ENCODE measurements around the gene PNPO. TPM values are rescaled to one million over a fixed set of nuclear protein-coding genes. Genes with fewer than 3 reads are reported as not detected.
A peak's percentile ranks its signal among the peaks of the same experiment; 100 is the strongest.
"Not testable (repeated sequence)": the region's sequence is repeated elsewhere in the genome, so short reads cannot be mapped to it uniquely, and the experiment has no call there.

Gene PNPO
- total RNA-seq, 1 donor from 2014 or later, result 20.4 TPM

DNA sequence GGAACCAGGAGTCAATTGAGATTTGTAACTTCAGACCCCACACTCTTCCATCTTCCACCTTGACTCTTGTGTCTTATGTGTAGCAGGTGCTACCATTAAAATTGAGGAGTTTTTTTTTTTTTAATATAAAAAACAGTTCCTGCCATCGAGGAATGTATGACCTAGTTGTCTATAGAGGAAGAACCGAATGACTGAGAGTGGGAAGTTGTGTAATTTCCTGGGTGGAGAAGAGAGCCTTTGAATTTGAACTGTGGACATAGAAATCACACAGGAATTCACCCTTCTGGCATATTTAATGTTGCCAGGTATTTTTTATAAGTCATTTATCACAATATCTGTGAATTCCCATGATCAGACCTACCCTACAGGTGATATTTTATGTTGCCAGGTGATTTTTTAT, 23.4 kb upstream of the PNPO start:
- no peak for DNase-seq

DNA sequence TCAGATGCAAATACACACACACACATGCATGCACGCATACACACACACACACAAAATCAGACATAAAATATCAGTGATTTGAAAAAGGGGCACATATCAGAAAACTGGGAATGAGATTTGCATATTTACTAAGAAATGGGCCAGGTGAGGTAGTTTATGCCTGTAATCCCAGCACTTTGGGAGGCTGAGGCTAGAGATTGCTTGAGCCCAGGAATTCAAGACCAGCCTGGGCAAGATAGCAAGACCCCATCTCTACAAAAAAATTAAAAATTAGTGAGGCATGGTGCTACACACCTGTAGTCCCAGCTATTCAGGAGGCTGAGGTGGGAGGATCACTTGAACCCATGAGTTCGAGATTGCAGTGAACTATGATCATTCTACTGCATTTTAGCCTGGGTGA, 22.4 kb upstream of the PNPO start:
- no peak for DNase-seq

DNA sequence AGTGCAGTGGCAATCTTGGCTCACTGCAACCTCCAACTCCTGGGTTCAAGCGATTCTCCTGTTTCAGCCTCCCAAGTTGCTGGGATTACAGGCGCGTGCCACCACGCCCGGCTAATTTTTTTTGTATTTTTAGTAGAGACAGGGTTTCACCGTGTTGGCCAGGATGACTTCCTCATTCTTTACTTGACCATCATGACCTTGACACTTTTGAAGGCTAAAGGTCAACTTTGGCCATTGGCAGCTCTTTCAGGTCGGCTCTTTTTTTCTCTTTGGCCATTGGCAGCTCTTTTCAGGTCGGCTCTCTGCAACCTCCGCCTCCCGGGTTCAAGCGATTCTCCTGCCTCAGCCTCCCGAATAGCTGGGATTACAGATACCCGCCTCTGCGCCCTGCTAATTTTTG, 21.5 kb upstream of the PNPO start:
- DNase-seq, result not testable (repeated sequence)

DNA sequence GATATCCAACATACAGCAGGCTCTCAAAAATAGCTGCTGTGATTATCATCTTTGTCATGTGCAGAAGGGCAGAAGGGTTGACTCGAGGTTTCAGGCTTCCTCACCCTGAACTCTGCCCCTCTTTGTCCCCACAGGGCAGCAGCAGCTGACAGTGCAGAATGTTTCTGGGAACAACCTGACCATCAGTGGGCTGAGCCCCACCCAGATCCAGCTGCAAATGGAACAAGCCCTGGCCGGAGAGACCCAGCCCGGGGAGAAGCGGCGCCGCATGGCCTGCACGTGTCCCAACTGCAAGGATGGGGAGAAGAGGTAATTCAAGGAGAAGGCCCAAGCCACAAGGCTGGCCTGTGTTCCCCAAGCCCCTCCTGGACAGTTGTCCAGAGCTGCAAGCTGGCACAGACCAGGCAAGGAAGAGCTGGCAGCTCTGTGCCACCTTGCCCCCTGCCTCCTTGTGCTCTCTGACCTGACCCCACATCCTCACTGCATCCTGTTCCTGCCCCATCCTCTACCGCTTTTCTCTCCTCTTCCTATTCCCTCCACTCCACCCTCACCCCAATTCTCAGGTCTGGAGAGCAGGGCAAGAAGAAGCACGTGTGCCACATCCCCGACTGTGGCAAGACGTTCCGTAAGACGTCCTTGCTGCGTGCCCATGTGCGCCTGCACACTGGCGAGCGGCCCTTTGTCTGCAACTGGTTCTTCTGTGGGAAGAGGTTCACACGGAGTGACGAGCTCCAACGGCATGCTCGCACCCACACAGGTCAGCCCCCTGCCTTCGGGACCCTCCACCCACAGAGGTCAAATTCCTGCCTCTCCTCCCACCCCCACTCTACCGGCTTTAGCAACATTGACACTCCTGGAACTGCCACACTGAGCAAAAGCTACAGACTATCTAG, 16.3 kb upstream of the PNPO start:
- DNase-seq, result no peak

DNA sequence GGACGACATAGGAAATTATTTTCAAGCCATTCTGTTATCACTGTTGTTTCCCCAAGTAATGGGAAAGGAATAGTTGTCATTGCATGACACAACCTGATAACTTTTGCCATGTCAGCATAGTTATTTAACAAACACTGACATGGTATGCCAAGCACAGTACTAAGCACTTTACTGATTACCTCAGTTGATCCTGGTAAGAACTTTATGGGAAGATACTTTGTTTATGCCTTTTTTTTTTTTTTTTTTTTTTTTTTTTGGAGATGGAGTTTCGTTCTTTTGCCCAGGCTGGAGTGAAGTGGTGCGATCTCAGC, 15.7 kb upstream of the PNPO start:
- DNase-seq, result no peak

DNA sequence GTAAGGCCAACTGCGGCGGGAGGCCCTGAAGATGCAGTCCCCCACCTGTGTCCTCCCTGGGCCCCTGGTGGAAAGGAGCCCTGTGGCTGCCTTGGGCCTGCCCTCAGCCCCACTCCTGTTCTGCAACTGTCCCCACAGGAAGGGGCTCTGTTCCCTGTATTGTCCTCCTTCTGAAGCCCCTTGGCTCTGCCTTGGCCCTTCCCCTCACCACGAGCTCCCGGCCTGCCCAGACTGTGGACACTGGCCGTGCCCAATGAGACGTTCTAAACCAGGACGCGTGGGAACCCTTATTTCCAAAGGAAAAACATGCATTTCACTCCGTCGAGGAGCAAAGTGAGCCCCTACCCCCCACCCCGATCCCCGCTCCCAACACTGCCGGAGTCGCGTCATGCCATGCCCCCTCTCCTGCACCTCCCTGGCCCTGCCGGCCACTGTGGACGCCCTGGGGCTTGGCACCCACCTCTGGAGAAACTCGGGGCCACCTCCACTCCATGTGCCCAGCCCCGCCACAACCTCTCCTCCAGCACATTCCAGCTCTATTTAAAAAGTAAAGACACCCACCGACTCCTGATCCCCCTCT, 13.5 kb upstream of the PNPO start:
- DNase-seq, result no peak

DNA sequence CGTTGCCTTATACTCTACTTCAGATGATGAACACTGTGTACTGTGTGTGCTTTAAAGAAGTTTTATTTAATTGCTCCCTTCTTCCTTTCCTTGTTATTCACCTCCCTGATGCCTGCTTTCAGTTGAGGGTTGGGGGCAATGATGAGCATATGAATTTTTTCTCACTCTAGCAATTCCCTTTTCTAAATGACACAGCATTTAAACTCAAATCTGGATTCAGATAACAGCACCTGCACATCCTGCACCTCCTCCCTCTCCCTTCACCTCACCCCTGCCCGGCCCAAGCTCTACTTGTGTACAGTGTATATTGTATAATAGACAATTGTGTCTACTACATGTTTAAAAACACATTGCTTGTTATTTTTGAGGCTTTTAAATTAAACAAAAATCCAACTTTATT, 13.0 kb upstream of the PNPO start:
- DNase-seq, result no peak

DNA sequence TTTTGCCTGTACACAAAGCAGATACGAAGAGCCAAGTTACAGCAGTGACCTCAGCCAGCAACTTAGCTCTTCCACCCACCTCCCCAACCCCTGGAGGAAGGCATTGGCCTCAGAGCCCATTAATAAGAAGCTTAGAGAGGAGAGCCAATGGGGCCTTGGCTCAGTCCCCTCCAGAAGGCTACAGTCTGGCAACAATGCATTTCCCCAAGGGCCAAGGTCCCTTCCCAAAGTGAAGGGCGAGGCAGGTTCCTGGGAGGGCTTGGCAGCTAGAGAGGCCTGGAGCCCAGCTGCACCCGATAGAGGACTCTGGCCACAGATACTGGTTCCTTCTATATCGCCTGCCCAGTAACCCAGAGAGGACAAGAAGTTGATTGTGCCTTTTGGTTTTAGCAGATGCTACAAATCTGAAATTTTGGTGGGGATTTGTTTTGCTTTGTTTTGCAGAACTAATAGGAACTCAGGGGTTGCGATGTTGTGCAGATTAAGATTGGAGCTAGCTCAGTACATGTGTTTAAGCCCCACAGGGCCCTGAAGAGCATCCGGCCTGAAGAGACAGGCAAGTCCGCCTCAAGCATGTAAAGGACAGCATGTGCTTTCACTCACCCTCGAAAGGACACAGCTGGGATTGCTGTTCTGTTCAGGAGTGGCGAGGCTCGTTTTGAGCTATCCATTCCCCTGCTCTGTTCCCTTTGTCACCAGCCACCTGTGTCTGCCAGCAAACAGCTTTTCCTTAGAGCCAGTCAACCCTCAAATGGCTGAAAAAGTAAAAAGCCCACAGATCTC, 12.0 kb upstream of the PNPO start:
- peak; percentile 28 for DNase-seq

DNA sequence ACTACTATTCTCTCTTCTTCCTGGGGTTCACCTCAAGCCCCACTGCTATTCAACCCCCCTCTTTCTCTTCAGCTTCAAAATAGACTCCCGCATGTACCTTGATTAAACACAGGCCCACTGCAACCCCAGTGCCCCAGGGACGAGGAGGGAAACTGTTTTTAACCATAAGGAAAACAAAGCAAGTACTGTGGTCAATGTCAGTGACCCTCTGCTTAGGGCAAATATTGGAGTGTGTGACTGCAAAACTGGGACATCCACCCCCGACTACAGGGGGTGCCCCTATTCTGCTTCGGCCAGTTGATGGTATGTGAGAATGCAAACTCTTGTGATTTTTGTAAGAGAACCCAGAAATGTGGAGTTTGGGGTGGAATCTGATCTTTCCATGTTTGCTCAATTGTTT, 9.5 kb upstream of the PNPO start:
- no peak for DNase-seq

DNA sequence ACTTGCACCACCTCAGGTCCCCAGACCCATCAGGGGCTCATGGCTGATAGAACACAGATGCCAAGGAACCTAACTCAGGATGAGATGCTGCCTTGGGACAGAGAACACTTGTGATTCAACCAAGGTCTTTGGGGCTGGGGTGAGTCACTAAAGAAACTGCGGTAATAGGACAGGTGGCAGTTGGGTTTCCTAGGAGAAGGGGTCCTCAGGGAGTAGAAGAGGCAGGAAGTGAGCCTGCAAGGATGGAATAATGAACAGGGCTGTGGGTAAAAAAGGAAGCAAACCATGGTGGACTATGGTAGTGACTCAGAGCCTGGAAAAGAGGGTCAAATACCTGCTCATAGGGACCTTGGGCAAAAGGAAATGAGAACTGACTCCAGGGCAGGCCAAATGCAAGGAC, 6.5 kb upstream of the PNPO start:
- DNase-seq, result no peak

DNA sequence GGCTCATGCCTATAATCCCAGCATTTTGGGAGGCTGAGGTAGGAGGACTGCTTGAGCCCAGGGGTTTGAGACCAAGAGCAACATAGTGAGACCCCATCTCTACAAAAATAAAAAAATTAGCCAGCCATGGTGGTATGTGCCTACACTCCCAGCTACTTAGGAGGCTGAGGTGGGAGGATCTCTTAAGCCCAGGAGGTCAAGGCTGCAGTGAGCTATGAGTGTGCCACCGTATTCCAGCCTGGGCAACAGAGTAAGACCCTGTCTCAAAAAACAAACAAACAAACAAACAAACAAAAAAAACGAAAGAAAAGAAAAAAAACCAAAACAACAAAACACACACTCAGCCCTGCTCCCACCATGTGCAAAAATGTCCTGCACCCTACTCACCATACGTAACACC, 5.9 kb upstream of the PNPO start:
- not testable (repeated sequence) for DNase-seq

DNA sequence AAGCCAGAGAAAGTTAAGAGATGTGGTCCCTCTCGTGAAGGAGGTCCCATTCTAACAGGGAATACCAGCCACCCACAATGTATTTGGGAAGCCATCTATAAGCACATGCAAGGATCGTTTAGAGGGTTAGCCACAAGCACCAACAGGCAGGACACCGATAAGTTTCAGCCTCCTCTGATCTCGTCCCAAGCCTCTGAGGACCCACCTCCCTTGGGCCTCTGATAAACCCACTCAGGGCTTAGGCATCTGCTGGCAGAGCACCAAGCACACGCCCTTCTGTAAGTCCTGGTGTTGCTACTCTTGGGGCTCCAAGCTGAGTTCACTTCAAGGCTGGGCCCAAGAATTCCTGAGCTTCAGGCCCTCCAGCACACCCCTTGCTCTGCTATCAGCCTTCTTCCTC, 5.4 kb upstream of the PNPO start:
- peak; percentile 53 for DNase-seq

DNA sequence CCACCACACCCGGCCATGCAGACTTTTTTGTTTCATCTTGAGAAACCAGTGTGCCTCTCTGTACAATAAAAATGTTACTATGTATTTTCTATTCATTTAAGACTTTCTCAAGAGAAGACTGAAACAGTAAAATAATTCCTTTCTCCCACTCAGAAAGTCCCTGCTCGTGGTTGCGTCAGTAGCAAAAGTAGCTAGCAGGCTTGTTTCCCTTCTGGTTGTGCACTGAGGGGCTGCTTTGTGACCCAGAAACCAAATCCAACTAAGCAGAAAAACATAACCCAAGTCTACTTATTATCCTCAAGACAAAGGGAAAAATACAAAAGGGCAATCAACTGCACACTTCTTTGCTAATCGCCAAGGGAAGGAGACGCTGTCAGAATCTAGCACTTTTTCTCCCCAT, 3.4 kb upstream of the PNPO start:
- DNase-seq, result no peak

DNA sequence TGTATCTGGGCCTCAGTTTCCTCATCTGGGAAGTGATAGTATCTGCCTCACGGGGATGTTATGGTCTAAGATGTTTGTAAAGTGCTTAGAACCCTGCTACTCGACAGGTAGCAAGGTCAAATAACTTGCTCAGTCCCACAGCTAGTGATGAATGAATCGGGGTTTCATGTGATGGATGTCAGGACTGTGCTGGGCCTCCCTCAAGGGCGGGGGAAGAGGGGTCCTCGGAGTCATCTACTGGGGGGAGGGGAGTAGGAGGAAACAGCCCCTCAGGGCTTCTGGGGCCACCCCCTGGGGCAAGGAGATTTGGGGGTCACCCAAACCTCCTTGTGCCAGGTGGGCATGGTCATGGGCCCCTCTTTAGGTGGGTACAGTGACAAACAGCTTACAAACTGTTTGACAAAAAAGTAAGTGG, 732 bp downstream of the PNPO start:
- DNase-seq, result no peak

DNA sequence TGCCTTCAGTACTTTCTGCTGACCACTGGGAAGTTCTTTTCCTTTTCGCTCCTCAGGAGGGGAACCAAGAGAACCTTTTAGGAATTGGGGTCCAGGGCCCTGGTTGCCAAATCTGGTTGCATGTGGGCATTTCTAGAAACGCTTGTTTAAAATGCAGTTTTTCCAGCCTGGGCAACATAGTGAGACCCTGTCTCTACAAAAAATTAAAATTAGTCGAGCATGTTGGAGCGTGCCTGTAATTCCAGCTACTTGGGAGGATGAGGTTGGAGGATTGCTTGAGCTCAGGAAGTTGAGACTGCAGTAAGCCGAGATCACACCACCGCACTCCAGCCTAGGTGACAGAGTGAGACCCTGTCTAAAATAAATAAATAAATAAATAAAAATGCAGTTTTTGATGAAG, 1.2 kb downstream of the PNPO start:
- DNase-seq, result no peak

DNA sequence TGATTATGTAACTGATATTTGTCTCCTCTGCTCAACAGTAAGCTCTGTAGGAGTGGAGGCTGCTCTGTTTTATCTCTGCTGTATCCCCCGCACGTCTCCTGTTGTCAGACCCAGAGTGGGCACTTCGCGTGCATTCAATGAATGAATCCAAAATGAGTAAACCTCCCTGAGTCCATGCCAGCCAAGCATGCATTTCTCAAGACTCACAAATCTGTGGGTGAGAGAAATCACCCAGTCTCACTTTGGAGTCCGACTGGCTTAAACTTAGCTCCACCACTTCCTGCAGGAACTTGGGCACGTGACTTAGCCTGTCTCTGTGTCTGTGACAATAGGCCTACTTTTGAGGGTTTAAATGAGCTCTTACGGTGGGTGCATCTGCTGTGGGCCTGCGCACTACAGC, 3.7 kb downstream of the PNPO start:
- no peak for DNase-seq

DNA sequence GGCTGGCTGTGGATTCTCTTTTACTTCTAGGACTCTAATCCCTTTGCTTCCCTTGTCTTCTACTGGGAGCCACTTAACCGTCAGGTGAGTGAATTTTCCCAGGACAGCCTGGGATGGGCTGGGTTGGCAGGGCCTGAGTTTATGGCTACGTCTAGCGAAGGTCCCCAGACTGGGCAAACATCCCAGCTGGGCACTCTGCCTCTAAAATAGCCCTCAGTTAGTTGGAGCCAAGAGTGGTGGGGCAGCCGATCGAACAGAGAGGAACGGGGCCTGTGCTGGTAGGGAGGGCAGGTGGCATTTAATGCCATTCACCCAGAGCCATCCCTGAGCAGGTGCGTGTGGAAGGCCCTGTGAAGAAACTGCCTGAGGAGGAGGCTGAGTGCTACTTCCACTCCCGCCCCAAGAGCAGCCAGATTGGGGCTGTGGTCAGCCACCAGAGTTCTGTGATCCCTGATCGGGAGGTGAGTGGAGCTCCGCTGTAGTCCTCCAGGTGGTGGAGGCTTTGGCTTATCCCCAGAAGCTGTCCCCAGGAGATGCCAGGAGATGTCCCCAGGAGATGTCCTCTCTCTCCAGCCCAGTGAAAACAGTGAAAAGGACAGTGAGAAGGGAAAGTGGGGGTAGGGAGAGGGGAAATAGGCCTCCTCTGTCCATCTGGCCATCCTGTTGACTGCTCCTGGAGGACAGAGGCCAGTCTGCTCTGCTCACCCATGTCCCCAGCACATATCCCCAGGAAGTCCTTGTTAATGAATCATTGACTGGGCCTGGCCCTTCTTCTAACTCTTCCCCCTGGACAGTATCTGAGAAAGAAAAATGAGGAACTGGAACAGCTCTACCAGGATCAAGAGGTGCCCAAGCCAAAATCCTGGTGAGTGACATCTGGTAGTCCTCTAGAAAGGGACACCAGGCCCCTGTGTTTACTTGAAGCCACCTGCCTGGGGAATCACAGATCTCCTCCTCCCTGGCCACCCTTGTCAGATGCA, 4.4 kb downstream of the PNPO start:
- no peak for DNase-seq

DNA sequence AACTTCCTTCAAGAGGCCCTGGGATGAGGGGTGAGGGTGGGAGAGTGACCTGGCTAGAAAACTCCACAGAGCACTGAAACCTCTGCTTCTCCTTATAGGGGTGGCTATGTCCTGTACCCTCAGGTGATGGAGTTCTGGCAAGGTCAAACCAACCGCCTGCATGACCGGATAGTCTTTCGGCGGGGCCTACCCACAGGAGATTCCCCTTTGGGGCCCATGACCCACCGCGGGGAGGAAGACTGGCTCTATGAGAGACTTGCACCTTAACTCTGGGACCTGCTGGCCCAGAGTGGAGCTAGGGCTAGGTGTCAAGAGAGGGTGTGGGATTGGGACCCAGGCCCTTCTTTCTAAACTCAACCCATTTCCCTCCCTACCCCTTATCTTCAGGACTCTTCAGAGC, 5.1 kb downstream of the PNPO start:
- no peak for DNase-seq

DNA sequence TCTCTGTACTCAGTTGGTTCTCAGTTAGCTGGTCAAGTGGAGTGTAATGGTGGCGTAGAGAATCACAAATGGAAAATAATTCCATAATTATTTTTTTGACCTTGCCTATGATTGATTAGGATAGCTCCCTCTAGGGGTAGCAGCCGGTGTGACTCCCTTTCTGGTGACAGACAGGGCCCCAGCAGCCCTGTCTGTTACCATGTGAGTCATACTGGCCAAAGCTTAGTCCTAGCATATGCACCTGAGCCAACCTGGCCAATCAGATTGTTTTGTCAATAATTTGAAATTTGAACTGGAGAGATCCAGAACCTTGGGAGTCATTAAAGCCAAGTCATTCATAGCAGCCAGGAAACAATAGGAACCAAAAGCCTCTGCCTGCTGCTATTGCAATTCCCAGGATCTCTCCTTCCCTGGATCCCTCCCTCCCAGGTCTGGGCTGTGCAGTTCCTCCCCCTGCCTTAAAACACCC, 5.6 kb downstream of the PNPO start:
- DNase-seq, result peak; percentile 57

DNA sequence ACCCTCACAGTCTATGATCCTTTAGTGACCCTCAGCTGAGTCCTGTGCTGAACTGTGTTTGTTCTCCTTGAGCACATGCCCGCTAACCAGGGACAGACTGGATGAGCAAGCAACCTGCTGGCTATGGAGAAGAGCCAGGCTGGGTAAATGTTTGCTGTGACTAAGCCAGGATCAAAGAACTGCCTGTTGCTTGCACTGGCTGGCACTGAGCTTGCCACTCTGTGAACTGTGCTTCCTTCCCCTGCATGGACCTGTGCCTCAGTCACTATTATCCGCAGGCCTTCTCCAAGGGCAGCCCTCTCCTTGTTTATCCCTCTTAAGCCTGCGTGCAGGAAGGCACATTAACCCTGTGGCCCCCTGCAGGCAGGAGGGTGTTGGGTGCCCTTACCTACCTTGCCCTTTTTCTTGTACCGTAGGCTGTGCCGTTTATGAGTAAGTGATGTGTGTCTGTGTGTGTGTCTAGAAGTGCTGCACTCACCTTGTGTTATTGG, 7.4 kb downstream of the PNPO start:
- no peak for DNase-seq

DNA sequence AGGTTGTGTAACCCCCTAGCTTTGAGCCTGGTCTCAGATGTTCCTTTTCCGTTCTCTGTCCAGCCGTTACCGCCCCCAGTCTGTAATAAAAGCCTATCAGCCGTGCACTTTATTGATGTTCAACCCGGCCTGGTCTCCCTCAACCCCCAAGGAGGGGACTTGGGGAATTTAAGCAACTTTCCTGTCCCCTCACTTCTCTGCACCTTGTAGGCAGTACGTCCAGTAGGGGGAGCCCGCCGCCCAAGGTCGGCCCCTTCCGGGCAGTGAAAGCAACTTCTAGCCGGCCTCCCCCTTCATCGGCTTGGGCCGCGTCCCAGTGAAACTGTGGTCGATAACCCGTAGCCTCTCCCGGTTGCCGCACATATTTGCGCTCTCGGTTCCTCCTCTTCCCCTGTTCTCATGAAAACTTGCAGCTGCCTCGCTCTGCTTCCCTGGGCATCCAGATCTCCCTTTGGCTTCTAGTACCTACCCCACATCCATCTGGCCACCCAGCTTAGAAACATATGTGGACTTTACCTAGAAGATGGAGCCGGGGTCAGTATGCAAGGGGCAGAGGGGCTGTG, 7.9 kb downstream of the PNPO start:
- peak; percentile 90 for DNase-seq

DNA sequence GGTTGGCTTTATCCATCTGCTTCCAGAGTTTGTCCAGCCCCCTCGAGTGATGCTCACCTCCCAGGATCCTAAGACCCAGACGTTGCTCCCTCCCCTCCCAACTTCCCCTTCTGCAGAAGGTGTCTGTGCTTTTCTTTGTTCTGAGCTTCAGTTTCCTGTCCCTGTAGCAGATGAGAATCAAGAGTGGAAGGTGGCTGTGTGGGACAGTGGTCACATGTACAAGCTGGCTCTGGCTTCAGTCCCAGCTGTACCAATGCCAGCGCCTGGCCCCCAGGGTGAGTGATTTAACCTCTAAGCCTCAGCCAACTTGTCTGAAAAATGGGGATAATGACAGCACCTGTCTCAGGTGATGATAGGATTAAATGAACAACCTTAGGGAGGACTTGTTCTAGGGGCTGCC, 8.6 kb downstream of the PNPO start:
- DNase-seq, result no peak

All from tongue (tissue), 2 donors.